ENCODE results near the gene ATP9B.

The ATP9B gene

GRCh38 chr18:79068937-79069716 is at the start of gene ATP9B:
TSS of gene ATP9B (plus strand) at chr18:79069394. CDS start at chr18:79069411, 17 bp downstream.
- peak; percentile 29; the same call in 1 of the 2 replicates for TF ChIP-seq CTCF (IDR thresholded peaks at IDR 0.05; ENCODE audit: control insufficient read depth, extremely low read depth, insufficient read depth)
- DNase-seq (ENCODE audit: low read depth): peak; percentile 75
- peak within 1 kb of the TSS; percentile 93 for H3K4me3 ChIP-seq (ENCODE audit: low read depth, low read length)

GRCh38 chr18:79019881-79020280 is 49.3 kb upstream of the ATP9B start:
- no peak for TF ChIP-seq CTCF (IDR thresholded peaks at IDR 0.05; ENCODE audit: control insufficient read depth, extremely low read depth, insufficient read depth)
- DNase-seq (ENCODE audit: low read depth): no peak
- H3K4me3 ChIP-seq (ENCODE audit: low read depth, low read length): no peak overlapping the region

- TF ChIP-seq CTCF (IDR thresholded peaks at IDR 0.05; ENCODE audit: control insufficient read depth, extremely low read depth, insufficient read depth): no peak
- H3K4me3 ChIP-seq (ENCODE audit: low read depth, low read length): no peak overlapping the region
- no peak for DNase-seq (ENCODE audit: low read depth)
Measured at GRCh38 chr18:79022603-79023002, 46.6 kb upstream of the ATP9B start.

GRCh38 chr18:79026491-79026890 is 42.7 kb upstream of the ATP9B start:
- DNase-seq (ENCODE audit: low read depth): no peak
- H3K4me3 ChIP-seq (ENCODE audit: low read depth, low read length): no peak overlapping the region
- TF ChIP-seq CTCF (IDR thresholded peaks at IDR 0.05; ENCODE audit: control insufficient read depth, extremely low read depth, insufficient read depth): no peak

GRCh38 chr18:79030680-79031079 is 38.5 kb upstream of the ATP9B start:
- H3K4me3 ChIP-seq (ENCODE audit: low read depth, low read length): no peak overlapping the region
- no peak for DNase-seq (ENCODE audit: low read depth)
- no peak for TF ChIP-seq CTCF (IDR thresholded peaks at IDR 0.05; ENCODE audit: control insufficient read depth, extremely low read depth, insufficient read depth)

- no peak for DNase-seq (ENCODE audit: low read depth)
- no peak overlapping the region for H3K4me3 ChIP-seq (ENCODE audit: low read depth, low read length)
Measured at GRCh38 chr18:79042276-79042675, 26.9 kb upstream of the ATP9B start.

More at GRCh38 chr18:79042276-79042675, 26.9 kb upstream of the ATP9B start:
- no peak for TF ChIP-seq CTCF (IDR thresholded peaks at IDR 0.05; ENCODE audit: control insufficient read depth, extremely low read depth, insufficient read depth)

All from LNCaP clone FGC (cell line).